T-cell (primary cell): ENCODE results near the gene TPD52L1. TPM values are rescaled to one million over a fixed set of nuclear protein-coding genes. Genes with fewer than 3 reads are reported as not detected.

ENCODE experiments used
- ATAC-seq, 4 experiments: fragments of 200-7000 bp in 3 of 4; fragments of 150-1000 bp in 1 of 4; cut with Tn5 transposase; replicated peaks in 1 of 4; 1 replicate in 3 of 4; 2 replicates in 1 of 4; pipeline ENCODE4 v1.10.0; 2021; ENCODE audit warnings: moderate library complexity in 3 of 4, mild to moderate bottlenecking in 2 of 4, moderate number of reproducible peaks in 1 of 4
- CTCF ChIA-PET, 2 donors: fragments of 300-600 bp; sonication (Branson Sonifier 250); formaldehyde crosslinking; loops; one replicate each; lab custom pipeline; 2022; ENCODE audit warnings: antibody characterized with exemption in 2 of 2; lab: Charles Lee
- POLR2A ChIA-PET, 2 donors: fragments of 300-600 bp; sonication (Branson Sonifier 250); formaldehyde crosslinking; loops; one replicate each; lab custom pipeline; 2022; ENCODE audit warnings: antibody characterized with exemption in 2 of 2; lab: Charles Lee
- DNase-seq, 35 experiments: peaks; one replicate each; pipeline versions ENCODE4 v3.0.0 to v3.0.0-alpha.2; 2013 to 2023
- H3K27ac ChIP-seq: one replicate; pipeline ENCODE4 v1.5.1; 2013; ENCODE audit warnings: low read length
- H3K27me3 ChIP-seq, 2 experiments: replicated peaks in 1 of 2; 1 replicate in 1 of 2; 2 replicates in 1 of 2; pipeline versions ENCODE4 v1.6.1 to v1.7.0; 2013; ENCODE audit warnings: low read length in 1 of 2, mixed read lengths in 1 of 2; ENCODE audit not compliant: control insufficient read depth in 2 of 2, insufficient read depth in 2 of 2; ENCODE audit errors: extremely low read depth in 1 of 2
- H3K36me3 ChIP-seq, 2 donors: 1 replicate in 1 of 2; 2 replicates in 1 of 2; pipeline versions ENCODE4 v1.6.1 to v1.7.0; 2013; ENCODE audit warnings: low read length in 1 of 2; ENCODE audit not compliant: control insufficient read depth in 2 of 2, insufficient read depth in 1 of 2; ENCODE audit errors: extremely low read depth in 1 of 2
- H3K4me1 ChIP-seq, 2 experiments: 1 replicate in 1 of 2; 2 replicates in 1 of 2; pipeline versions ENCODE4 v1.6.1 to v1.7.0; 2013; ENCODE audit warnings: low read length in 2 of 2, mixed read lengths in 1 of 2; ENCODE audit not compliant: insufficient read depth in 2 of 2, control insufficient read depth in 1 of 2; ENCODE audit errors: extremely low read depth in 1 of 2
- H3K4me3 ChIP-seq, 2 donors: 1 replicate in 1 of 2; 2 replicates in 1 of 2; pipeline versions ENCODE4 v1.5.1 to v1.7.0; 2013; ENCODE audit warnings: mild to moderate bottlenecking in 2 of 2, low read length in 1 of 2, moderate library complexity in 1 of 2; ENCODE audit not compliant: control insufficient read depth in 1 of 2; ENCODE audit errors: extremely low read depth in 1 of 2
- H3K9me3 ChIP-seq: 2 replicates; pipeline ENCODE4 v1.7.0; 2013
- H3K27ac Mint-ChIP-seq, 2 donors: one replicate each; pipeline ENCODE4 v1.8.0; 2020 to 2021; ENCODE audit warnings: mild to moderate bottlenecking in 2 of 2, mixed read lengths in 2 of 2
- H3K27me3 Mint-ChIP-seq, 2 donors: one replicate each; pipeline ENCODE4 v1.8.0; 2021 to 2022; ENCODE audit warnings: mixed read lengths in 2 of 2
- H3K36me3 Mint-ChIP-seq: one replicate; pipeline ENCODE4 v1.8.0; 2021; ENCODE audit warnings: mixed read lengths
- H3K4me1 Mint-ChIP-seq, 3 donors: one replicate each; pipeline ENCODE4 v1.8.0; 2020 to 2022; ENCODE audit warnings: mixed read lengths in 3 of 3, mild to moderate bottlenecking in 1 of 3
- H3K4me3 Mint-ChIP-seq, 3 donors: one replicate each; pipeline ENCODE4 v1.8.0; 2020 to 2022; ENCODE audit warnings: mild to moderate bottlenecking in 3 of 3, mixed read lengths in 3 of 3, moderate library complexity in 3 of 3
- H3K9me3 Mint-ChIP-seq, 3 donors: one replicate each; pipeline ENCODE4 v1.8.0; 2020 to 2022; ENCODE audit warnings: mixed read lengths in 3 of 3
- WGBS: methylation state at CpG from one replicate; pipeline ENCODE4 v1.1.5; 2013; ENCODE audit warnings: missing lambda C conversion rate; ENCODE audit not compliant: insufficient coverage; 5-methylcytosine and 5-hydroxymethylcytosine counted together
- total RNA-seq, 35 experiments: library from RNA in 6 of 35; stranded (reverse) in 6 of 35; fragments of 120-200 nt in 1 of 35; gene quantifications; one replicate each; pipeline versions ENCODE4 v1.2.1 to v1.2.4 and lab custom pipeline; 2013 to 2026

Gene TPD52L1
- total RNA-seq, 5 donors from 2014 or later (not counting 1 experiment from before 2014, with no cell fraction given): 0.20 to 0.89 (median 0.47) TPM; not detected in 1

DNA sequence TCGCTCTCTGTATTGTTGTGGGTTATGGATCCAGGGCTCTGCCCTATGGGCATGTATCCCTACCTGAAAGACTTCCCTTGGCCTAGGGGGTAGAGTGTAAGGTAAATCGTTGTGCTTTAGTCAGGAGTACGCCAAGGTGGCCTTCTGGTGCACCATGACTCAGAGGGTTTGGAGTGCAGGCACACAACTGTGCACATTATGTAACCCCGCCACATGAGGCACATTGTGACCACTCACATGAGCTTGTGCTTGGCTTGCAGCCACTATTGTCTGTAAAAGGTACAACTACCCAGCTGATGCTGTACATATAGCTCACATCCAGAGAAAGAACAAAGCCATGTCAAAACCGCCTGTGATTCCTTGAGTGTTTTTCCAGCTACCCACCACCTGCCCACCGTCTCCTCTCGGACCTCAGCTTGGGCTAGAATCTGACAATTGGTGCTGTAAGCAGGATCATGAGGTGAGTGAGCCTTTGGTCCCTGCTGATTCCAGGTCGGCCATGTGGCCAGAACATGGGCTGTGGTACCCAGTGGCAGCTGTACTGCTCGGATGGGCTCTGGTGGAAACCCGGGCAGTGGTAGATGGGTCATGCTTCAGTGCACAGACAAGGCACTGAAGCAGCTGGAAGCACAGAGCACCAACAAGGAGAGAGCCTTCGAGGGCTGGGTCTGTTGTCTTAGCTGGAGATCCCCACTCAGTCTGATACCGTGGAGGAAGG, 114.4 kb downstream of the TPD52L1 start:
- no peak for ATAC-seq
- H3K4me1 Mint-ChIP-seq: peaks cover 0 to 2% (median 0%) of the 10 kb centered on the region in 3 donors
- no peaks in the 10 kb centered on the region for H3K27me3 ChIP-seq
- H3K36me3 Mint-ChIP-seq: peaks cover 26% of the 10 kb centered on the region
- H3K9me3 Mint-ChIP-seq: no peaks in the 10 kb centered on the region
- H3K4me3 ChIP-seq: no peak overlapping the region
- H3K4me3 Mint-ChIP-seq: no peak overlapping the region
- no peaks in the 10 kb centered on the region for H3K27me3 Mint-ChIP-seq
- no peak overlapping the region for H3K27ac ChIP-seq
- no peaks in the 10 kb centered on the region for H3K9me3 ChIP-seq
- peaks cover 8 to 11% of the 10 kb centered on the region in 2 donors for H3K36me3 ChIP-seq
- no peak overlapping the region for H3K27ac Mint-ChIP-seq
- 96% methylated on average over 11 of the region's 12 CpGs for WGBS
- POLR2A ChIA-PET: no interaction called here
- CTCF ChIA-PET: no interaction called here
- no peak for DNase-seq
- no peaks in the 10 kb centered on the region for H3K4me1 ChIP-seq

DNA sequence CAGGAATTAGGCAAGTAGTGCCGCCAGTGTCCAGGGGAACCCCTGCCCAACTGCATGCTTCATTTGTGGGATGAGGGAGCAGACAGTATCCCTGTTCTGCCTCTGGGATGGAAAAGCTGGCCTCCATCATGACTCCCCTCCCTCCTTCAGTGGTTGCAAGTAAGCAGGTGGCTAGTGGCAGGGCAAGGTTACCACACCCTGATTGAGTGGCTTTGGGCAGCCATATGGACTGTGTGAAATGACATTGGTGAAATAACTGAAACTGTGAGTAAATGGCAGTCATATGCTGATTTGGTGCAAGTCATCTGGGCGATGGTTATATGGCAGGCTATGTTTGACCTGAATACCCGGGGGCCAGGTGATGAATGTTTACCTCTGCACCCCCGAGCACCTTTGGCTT, 115.2 kb downstream of the TPD52L1 start:
- no peaks in the 10 kb centered on the region for H3K27me3 Mint-ChIP-seq
- ChIA-PET POLR2A (no interaction called here), CTCF (no interaction called here)
- H3K9me3 Mint-ChIP-seq: no peaks in the 10 kb centered on the region
- Histone ChIP-seq H3K9me3 (no peaks in the 10 kb centered on the region), H3K27ac (no peak overlapping the region), H3K27me3 (no peaks in the 10 kb centered on the region), H3K4me3 (no peak overlapping the region), H3K36me3 (peaks cover 14 to 15% of the 10 kb centered on the region in 2 donors), H3K4me1 (no peaks in the 10 kb centered on the region)
- H3K27ac Mint-ChIP-seq: no peak overlapping the region
- DNase-seq: no peak
- 96% methylated on average over 3 of the region's 4 CpGs for WGBS
- peaks cover 32% of the 10 kb centered on the region for H3K36me3 Mint-ChIP-seq
- no peak overlapping the region for H3K4me3 Mint-ChIP-seq
- peaks cover 0 to 2% (median 0%) of the 10 kb centered on the region in 3 donors for H3K4me1 Mint-ChIP-seq
- ATAC-seq: no peak

DNA sequence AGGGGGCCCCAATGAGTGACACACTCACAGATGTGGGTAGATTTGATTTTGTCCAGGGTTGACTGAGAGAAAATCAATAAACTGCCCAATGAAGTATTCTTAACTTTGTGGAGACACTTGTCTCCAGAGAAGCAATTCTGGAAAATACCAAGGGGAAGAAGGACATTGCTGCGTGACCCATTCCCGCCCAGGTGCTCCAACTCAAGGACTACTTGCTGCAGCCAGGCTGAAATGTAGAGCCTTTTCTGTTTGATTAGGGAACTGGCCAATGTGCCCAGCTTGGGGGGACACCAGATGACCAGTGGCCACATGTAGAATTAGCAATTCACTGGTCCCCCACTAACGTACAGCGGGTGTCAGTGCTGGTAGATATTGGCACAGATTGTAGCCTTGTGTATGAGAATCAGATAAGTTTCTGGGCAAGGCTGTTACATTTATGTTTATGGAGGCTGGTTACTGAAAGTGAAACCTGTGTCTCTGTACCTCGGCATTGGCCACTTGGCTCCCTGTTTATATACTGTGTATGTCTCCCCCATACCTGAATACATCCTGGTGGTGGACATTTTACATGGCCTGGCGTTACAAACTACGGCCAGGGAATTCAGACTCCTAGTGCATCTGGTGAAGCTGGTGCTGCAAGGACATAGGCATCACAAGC, 115.9 kb downstream of the TPD52L1 start:
- Histone ChIP-seq H3K36me3 (peaks cover 16 to 20% of the 10 kb centered on the region in 2 donors), H3K27me3 (no peaks in the 10 kb centered on the region), H3K4me1 (no peaks in the 10 kb centered on the region), H3K4me3 (no peak overlapping the region), H3K27ac (no peak overlapping the region), H3K9me3 (no peaks in the 10 kb centered on the region)
- no peaks in the 10 kb centered on the region for H3K27me3 Mint-ChIP-seq
- peaks cover 39% of the 10 kb centered on the region for H3K36me3 Mint-ChIP-seq
- ChIA-PET POLR2A (no interaction called here), CTCF (no interaction called here)
- peaks cover 0 to 2% (median 0%) of the 10 kb centered on the region in 3 donors for H3K4me1 Mint-ChIP-seq
- H3K27ac Mint-ChIP-seq: no peak overlapping the region
- no peaks in the 10 kb centered on the region for H3K9me3 Mint-ChIP-seq
- H3K4me3 Mint-ChIP-seq: no peak overlapping the region
- WGBS: 100% methylated on average over 4 of the region's 7 CpGs
- ATAC-seq (no peak), DNase-seq (no peak)

GRCh38 chr6:125270380-125270779, 116.8 kb downstream of the TPD52L1 start:
- Mint-ChIP-seq H3K4me3 (no peak overlapping the region), H3K27me3 (no peaks in the 10 kb centered on the region), H3K4me1 (peaks cover 0 to 3% (median 0%) of the 10 kb centered on the region in 3 donors), H3K9me3 (no peaks in the 10 kb centered on the region), H3K27ac (no peak overlapping the region), H3K36me3 (peaks cover 47% of the 10 kb centered on the region)
- ChIA-PET CTCF (no interaction called here), POLR2A (no interaction called here)
- DNase-seq (no peak), ATAC-seq (no peak)
- Histone ChIP-seq H3K36me3 (peaks cover 15 to 29% of the 10 kb centered on the region in 2 donors), H3K9me3 (no peaks in the 10 kb centered on the region), H3K27ac (no peak overlapping the region), H3K27me3 (no peaks in the 10 kb centered on the region), H3K4me3 (no peak overlapping the region), H3K4me1 (no peaks in the 10 kb centered on the region)
- WGBS: 100% methylated on average over 1 of the region's 4 CpGs

DNA sequence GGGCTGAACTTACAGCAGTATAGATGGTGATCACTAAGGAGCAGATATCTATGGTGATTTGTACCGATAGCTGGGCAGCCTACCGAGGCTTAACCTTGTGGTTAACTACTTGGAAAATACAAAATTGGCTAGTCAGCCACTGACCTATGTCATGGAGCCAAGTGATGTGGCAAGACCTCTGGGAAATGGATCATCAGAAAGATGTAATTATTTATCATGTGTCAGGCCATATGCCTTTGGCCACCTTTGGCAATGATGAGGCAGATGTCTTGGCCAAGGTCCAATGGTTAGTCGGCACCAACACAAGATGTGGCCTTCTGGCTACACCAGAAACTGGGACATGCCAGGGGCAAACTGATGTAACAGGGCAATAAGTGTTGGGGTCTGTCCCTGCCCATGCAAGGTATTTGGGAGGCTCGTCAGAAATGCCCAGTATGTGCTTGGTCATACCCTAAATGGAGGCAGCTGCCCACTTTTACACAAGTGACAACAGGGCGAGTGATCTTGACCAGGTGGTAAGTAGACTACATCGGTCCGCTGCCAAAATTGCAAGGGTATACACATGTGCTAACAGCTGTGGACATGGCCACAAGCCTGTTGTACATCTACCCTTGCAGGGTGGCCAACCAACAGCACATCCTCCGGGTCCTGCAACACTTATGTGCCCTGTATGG, 118.0 kb downstream of the TPD52L1 start:
- Mint-ChIP-seq H3K9me3 (no peaks in the 10 kb centered on the region), H3K27me3 (no peaks in the 10 kb centered on the region), H3K36me3 (peaks cover 59% of the 10 kb centered on the region), H3K4me3 (no peak overlapping the region), H3K4me1 (peaks cover 7 to 15% (median 7%) of the 10 kb centered on the region in 3 donors), H3K27ac (no peak overlapping the region)
- CTCF ChIA-PET: no interaction called here
- POLR2A ChIA-PET: no interaction called here
- ATAC-seq (no peak), DNase-seq (no peak)
- H3K4me3 ChIP-seq: no peak overlapping the region
- H3K4me1 ChIP-seq: peaks cover 0 to 8% of the 10 kb centered on the region in 2 experiments
- no peaks in the 10 kb centered on the region for H3K27me3 ChIP-seq
- H3K36me3 ChIP-seq: peaks cover 15 to 39% of the 10 kb centered on the region in 2 donors
- WGBS: 86% methylated on average over 7 of the region's 8 CpGs
- H3K9me3 ChIP-seq: no peaks in the 10 kb centered on the region
- no peak overlapping the region for H3K27ac ChIP-seq

- Mint-ChIP-seq H3K4me1 (peaks cover 7 to 22% (median 11%) of the 10 kb centered on the region in 3 donors), H3K9me3 (no peaks in the 10 kb centered on the region), H3K27ac (no peak overlapping the region), H3K27me3 (no peaks in the 10 kb centered on the region), H3K36me3 (peaks cover 71% of the 10 kb centered on the region), H3K4me3 (no peak overlapping the region)
- peaks cover 0 to 9% of the 10 kb centered on the region in 2 experiments for H3K4me1 ChIP-seq
- H3K4me3 ChIP-seq: no peak overlapping the region
- H3K36me3 ChIP-seq: peaks cover 15 to 52% of the 10 kb centered on the region in 2 donors
- WGBS: 100% methylated on average over 1 of the region's 8 CpGs
- ChIA-PET POLR2A (no interaction called here), CTCF (no interaction called here)
- no peak for ATAC-seq
- no peak for DNase-seq
- no peaks in the 10 kb centered on the region for H3K27me3 ChIP-seq
- H3K27ac ChIP-seq: no peak overlapping the region
- H3K9me3 ChIP-seq: no peaks in the 10 kb centered on the region
These were observed 119.7 kb downstream of the TPD52L1 start for GRCh38 chr6:125273251-125273650.
